Mammary microvascular endothelial cell (primary cell): ENCODE measurements around the gene EIF2A. TPM values are rescaled to one million over a fixed set of nuclear protein-coding genes. Genes with fewer than 3 reads are reported as not detected.

Experiments used
- total RNA-seq: library from RNA; depleted of rRNA; stranded (reverse); fragments of >200 nt; gene quantifications from 2 replicates; pipeline ENCODE4 v1.2.3, GENCODE V29; 2015

The EIF2A gene
- 133 and 136 TPM in 2 replicates for total RNA-seq

DNA sequence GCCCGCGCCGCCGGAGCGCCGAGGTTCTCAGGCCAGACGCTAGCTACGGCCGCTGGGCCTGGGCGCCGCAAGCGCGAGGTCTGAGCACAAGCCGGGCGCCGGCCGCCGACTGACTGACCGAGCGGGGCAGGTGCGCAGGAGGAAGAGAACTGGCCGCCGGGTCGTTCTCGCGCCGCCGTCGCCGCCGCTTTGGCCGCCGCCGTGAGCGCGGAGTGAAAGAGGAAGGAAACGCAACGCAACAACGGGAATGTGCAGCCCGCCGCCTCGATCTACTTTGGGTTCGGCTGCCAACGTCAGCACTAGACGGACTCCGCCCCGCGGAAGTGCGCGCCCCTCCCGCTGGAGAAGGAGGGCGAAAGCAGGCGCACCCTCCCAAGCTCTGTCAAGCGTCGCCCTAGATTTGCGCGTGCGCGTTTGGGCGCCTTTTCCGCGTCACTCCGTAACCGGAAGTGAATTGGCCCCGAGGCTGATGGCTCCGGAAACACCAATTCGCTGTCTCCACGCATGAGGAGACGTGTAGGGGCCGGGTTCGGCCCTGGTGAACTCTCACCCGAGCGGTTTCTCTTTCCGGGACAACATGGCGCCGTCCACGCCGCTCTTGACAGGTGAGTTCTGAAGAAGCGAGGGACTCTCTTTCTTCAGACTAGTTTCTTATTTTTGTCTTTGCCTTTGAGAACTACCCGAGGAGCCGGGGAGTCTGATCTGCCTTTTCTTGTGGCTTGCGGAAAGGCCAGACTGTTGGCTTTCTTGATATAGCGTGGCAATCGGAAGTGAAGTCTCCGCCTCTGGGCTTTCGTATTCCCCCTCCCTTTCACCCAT is at the start of gene EIF2A, which contains the start of gene SERP1:
Gene EIF2A (plus strand): TSS at position 562 of the 819 bp plus-strand sequence. CDS start 16 bp downstream, at position 578.
Gene SERP1 (minus strand): TSS at position 271 of the 819 bp plus-strand sequence. CDS start 361 bp downstream, outside the sequence.

DNA sequence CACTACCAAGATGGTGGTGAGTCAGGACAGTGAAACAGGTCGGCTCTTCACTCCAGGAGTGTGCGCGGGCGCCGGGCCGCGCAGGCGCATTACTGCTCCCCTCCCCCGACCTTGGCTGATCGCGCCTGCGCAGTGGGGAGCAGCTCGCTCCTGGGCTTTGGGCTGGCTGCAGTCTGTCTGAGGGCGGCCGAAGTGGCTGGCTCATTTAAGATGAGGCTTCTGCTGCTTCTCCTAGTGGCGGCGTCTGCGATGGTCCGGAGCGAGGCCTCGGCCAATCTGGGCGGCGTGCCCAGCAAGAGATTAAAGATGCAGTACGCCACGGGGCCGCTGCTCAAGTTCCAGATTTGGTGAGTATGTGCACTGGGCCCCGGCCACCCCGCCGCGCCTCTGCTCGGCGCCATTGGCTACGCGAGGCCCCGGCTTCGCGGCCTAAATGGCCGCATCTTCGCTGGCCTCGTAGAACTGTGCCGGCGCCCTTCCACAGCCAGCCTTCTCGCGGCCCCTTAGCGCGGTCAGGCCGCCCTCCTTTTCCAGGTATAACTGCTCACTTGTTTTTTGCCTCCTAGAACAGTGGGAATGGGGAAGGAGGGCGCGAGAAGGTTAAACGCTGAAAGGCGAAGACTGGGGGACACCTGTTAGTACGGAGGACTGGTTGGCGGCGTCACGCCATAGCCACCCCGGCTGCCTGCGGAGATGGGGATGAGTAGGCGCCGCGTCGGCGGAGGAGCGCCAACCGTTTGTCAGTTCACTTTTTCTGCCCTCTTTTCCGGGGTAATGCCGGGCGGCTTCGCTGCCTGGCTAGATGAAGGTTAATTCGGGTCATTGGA is 56.8 kb downstream of the EIF2A start, which contains the start of gene SELENOT:
Gene SELENOT (plus strand): TSS at position 169 of the 827 bp plus-strand sequence. CDS start 42 bp downstream, at position 211.

Other genes with a start within 250 kb of the EIF2A start
- gene TSC22D2, start 138.5 kb upstream of the EIF2A start, total RNA-seq = 12.5 and 14.8 TPM in 2 replicates
- gene SERP1, start 291 bp upstream of the EIF2A start, total RNA-seq = 200 and 229 TPM in 2 replicates
- 170 and 211 TPM in 2 replicates for gene SELENOT, start 56.5 kb downstream of the EIF2A start, total RNA-seq
- gene ERICH6, start 157.1 kb downstream of the EIF2A start, total RNA-seq = not detected in 2 replicates
- gene SIAH2, start 216.4 kb downstream of the EIF2A start, total RNA-seq = 14.4 and 23.1 TPM in 2 replicates